Measurements from ENCODE around the gene ACAD8. TPM values are rescaled to one million over a fixed set of nuclear protein-coding genes. Genes with fewer than 3 reads are reported as not detected.

ACAD8 gene
- total RNA-seq, 1 donor from 2014 or later, result 48.4 TPM

- H3K4me3 Mint-ChIP-seq, result no peak overlapping the region
- no peak overlapping the region for H3K27ac Mint-ChIP-seq
- no peaks in the 10 kb centered on the region for H3K79me2 ChIP-seq (ENCODE audit: low read depth)
- peaks cover 26% of the 10 kb centered on the region for H3K27me3 ChIP-seq
- H3K4me2 ChIP-seq, result no peak overlapping the region
- H3K27me3 Mint-ChIP-seq (ENCODE audit: insufficient read depth, low read depth), result peaks cover 12% of the 10 kb centered on the region
- H3K9ac ChIP-seq, result no peak overlapping the region
- H2AFZ ChIP-seq (replicated peaks), result peak overlapping the region; percentile 45
- H3F3A ChIP-seq (ENCODE audit: low read depth), result no peaks in the 10 kb centered on the region
- no peaks in the 10 kb centered on the region for H3K9me3 Mint-ChIP-seq
- H3K4me1 ChIP-seq, result peaks cover 6% of the 10 kb centered on the region
- peaks cover 6% of the 10 kb centered on the region for H3K36me3 Mint-ChIP-seq
- no peak overlapping the region for H3K27ac ChIP-seq
- TF ChIP-seq CTCF (IDR thresholded peaks at IDR 0.05), result no peak
- TF ChIP-seq EZH2phosphoT487 (IDR thresholded peaks at IDR 0.05), result no peak
- no peak for TF ChIP-seq EZH2 (IDR thresholded peaks at IDR 0.05)
- H3K36me3 ChIP-seq, result no peaks in the 10 kb centered on the region
- H3K9me3 ChIP-seq (ENCODE audit: low read depth), result no peaks in the 10 kb centered on the region
- no peak overlapping the region for H3K4me3 ChIP-seq
- DNase-seq (ENCODE audit: low spot score), result no peak
- no peaks in the 10 kb centered on the region for H4K20me1 ChIP-seq (ENCODE audit: low read depth)
- H3K4me1 Mint-ChIP-seq, result peaks cover 23% of the 10 kb centered on the region
Measured at GRCh38 chr11:134267461-134267860, 14.1 kb downstream of the ACAD8 start.

GRCh38 chr11:134267966-134268365 lies 14.6 kb downstream of the ACAD8 start:
- Histone ChIP-seq H3K4me1 (peaks cover 6% of the 10 kb centered on the region), H3F3A (ENCODE audit: low read depth) (no peaks in the 10 kb centered on the region), H3K36me3 (no peaks in the 10 kb centered on the region), H3K4me3 (no peak overlapping the region), H4K20me1 (ENCODE audit: low read depth) (peaks cover 2% of the 10 kb centered on the region), H3K9ac (no peak overlapping the region), H3K27ac (no peak overlapping the region), H3K9me3 (ENCODE audit: low read depth) (no peaks in the 10 kb centered on the region), H3K4me2 (no peak overlapping the region), H3K79me2 (ENCODE audit: low read depth) (no peaks in the 10 kb centered on the region), H2AFZ (replicated peaks) (peak overlapping the region; percentile 45), H3K27me3 (peaks cover 31% of the 10 kb centered on the region)
- Mint-ChIP-seq H3K4me1 (peaks cover 28% of the 10 kb centered on the region), H3K4me3 (no peak overlapping the region), H3K9me3 (no peaks in the 10 kb centered on the region), H3K36me3 (peaks cover 6% of the 10 kb centered on the region), H3K27ac (no peak overlapping the region), H3K27me3 (ENCODE audit: insufficient read depth, low read depth) (peaks cover 14% of the 10 kb centered on the region)
- DNase-seq (ENCODE audit: low spot score), result no peak
- TF ChIP-seq EZH2 (IDR thresholded peaks at IDR 0.05) (no peak), EZH2phosphoT487 (IDR thresholded peaks at IDR 0.05) (no peak), CTCF (IDR thresholded peaks at IDR 0.05) (no peak)

- Histone ChIP-seq H3K4me2 (no peak overlapping the region), H2AFZ (replicated peaks) (no peak overlapping the region), H3K9me3 (ENCODE audit: low read depth) (no peaks in the 10 kb centered on the region), H3K79me2 (ENCODE audit: low read depth) (no peaks in the 10 kb centered on the region), H3F3A (ENCODE audit: low read depth) (no peaks in the 10 kb centered on the region), H3K4me3 (no peak overlapping the region), H3K27ac (no peak overlapping the region), H3K27me3 (peaks cover 54% of the 10 kb centered on the region), H3K4me1 (peaks cover 6% of the 10 kb centered on the region), H3K36me3 (no peaks in the 10 kb centered on the region), H3K9ac (no peak overlapping the region), H4K20me1 (ENCODE audit: low read depth) (peaks cover 12% of the 10 kb centered on the region)
- Mint-ChIP-seq H3K27me3 (ENCODE audit: insufficient read depth, low read depth) (peaks cover 29% of the 10 kb centered on the region), H3K4me3 (no peak overlapping the region), H3K36me3 (peaks cover under 1% of the 10 kb centered on the region), H3K27ac (no peak overlapping the region), H3K4me1 (peaks cover 44% of the 10 kb centered on the region), H3K9me3 (no peaks in the 10 kb centered on the region)
- TF ChIP-seq EZH2 (IDR thresholded peaks at IDR 0.05) (no peak), CTCF (IDR thresholded peaks at IDR 0.05) (peak; percentile 47)
- DNase-seq (ENCODE audit: low spot score), result peak; percentile 52
Measured at GRCh38 chr11:134270250-134270714, 16.9 kb downstream of the ACAD8 start.
